COR-L47 (cell line): ENCODE data around the gene MAP7.
"Not testable (repeated sequence)": the region's sequence is repeated elsewhere in the genome, so short reads cannot be mapped to it uniquely, and the experiment has no call there.

Experiments
- DNase-seq: peaks from one replicate; lab custom pipeline; 2025; lab: John Stamatoyannopoulos, UW

Gene MAP7

DNA sequence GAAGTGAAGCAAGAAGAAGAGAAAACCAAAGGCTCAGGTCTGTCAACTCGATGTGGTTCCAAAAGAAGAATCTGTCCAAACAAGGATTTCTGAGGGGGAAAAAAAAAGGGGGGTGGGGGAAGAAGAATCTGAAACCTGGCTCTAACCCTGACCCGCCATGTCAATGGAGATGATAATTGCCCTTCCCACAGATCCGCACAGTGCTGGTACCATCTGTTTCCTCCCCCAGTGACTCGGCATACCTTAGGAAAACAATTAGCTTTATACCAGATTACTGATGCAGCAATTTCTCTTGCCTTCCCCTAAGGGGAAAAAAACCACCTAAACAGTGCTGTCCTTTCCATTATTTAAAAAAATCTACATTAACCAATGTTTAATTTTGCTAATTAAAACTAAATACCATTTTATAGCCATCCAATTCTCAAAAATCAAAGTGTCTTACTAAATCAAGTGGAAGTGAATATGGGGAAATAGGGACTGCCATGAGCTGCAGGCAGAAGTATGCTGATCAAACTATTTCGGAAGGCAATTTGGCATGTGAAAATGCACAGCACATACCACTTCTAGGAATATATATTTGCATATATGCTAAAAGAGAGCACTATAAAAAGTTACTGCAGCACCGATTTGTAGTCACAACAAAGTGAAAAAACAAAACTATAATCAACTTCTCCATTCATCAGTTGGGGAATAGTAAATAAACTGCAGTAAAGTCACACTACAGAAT is 46.8 kb downstream of the MAP7 start:
- DNase-seq: no peak

DNA sequence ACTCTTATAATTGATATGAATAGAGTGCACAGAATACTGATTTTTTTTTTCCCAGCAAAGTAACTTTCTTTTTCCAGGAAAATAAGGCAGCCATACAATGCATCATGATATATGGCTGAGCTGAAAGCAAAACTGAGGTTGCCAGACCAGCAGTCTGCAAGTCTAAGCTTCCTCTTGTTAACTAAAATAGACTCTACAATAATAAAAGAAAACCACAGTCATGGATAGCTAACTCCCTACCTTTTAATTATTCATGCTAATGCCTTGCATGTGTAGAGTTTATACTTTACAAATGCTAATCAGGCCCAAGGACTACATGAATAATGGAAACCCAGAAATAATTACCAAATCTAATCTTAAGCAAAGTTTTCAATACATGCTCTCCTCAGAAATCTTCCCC is 47.4 kb downstream of the MAP7 start:
- no peak for DNase-seq

DNA sequence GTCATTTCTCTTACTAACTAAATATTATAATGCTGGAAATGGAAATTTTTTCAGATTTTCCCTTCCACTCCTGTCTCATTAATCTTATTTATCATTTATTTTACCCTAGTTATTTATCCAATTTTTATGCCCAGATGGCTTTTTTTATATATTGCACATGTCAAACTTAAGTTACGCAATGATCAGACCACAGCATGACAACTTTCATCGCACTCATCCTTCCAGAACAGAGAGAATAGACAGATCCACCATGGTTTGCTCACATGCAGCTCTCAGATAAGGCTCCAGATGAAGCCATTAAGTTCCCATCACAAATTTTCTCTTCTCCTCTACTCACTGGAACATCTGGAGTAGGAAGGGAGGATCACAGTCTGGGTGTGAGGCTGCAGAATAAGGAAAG is 48.7 kb downstream of the MAP7 start:
- DNase-seq: no peak

DNA sequence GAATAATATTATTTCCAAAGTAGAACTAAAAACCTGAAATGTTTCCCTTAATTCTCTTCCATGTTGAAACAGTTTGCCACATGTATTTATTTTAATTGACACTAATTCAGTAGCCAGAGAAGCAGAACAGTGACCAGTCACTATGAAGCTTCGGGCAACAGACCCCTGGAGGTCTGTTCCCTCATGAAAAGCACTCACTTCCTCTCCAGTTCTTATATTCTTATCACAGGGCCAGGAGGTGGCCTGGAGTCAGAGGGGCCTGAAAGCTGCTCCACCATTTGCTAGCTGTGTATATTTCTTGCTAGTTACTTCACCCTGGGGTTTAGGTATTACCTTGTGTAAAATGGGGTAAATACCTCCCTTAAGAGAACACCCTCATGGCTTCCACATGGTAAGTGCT is 49.1 kb downstream of the MAP7 start:
- DNase-seq: no peak

DNA sequence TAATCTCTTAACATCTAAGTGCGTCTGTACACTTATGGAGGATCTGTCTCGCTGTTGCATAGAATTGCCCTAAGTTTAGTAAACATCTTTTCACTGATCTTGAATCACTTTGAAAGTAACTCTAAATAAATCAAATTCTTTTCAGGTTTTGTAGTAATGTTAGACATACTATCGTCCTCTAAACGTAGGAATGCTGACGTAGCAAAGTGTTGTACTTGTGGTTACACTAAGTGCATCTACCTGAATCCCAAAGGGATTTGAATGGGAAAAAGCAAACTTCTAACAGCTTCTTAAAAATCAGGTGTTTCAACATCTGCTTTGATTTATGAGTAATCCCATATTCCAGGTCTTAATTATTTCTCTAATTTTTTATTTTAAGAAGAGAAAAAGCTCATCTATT is 49.8 kb downstream of the MAP7 start:
- no peak for DNase-seq

DNA sequence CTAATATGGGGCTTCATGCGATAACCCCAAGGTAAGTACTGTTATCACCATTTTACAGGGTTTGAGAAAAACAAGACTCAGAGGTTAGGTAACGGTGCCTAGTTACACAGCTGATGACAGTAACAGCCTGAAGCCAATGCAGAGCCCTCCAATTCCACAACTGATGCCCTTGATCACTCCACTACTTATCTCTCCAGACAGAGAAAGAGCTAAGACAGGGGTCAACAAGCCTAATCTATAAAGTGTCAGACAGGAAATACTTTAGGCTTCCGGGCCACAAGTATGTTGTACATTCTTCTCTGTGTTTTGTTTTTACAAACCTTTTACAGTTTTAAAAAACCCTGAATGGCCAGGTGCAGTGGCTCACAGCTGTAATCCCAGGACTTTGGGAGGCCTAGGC is 50.9 kb downstream of the MAP7 start:
- DNase-seq: no peak

DNA sequence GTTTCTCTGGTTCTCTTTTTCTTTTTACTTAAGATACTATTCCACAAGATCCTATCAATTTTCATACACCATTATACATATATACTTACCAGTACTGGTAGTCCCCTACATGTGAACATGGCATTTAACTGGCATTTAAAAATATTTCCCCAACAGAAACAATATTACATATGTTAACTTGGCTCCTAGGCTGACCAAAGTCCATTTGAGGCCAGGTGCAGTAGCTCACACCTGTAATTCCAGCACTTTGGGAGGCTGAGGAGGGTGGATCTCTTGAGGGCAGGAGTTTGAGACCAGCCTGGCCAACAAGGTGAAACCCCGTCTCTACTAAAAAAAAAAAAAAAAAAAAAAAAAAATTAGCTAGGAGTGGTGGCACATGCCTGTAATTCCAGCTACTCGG is 53.8 kb downstream of the MAP7 start:
- not testable (repeated sequence) for DNase-seq

DNA sequence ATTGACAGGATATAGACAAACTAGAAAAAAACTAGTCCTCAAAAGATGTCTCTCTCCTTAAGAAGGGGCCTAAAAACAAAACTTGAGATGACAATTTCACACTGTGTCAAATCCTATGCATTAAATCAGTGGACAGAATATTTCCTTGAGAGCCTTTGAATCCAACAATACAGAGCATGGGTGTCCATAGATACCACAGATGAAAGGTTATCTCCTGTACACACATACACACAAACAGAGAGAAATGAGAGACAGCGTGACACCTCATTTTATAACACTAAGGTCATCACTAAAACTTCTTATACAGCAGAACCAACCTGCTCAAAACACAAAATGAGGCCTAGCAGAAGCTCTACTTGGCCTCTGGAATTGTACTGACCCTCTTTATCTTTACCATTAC is 55.5 kb downstream of the MAP7 start:
- DNase-seq: no peak

DNA sequence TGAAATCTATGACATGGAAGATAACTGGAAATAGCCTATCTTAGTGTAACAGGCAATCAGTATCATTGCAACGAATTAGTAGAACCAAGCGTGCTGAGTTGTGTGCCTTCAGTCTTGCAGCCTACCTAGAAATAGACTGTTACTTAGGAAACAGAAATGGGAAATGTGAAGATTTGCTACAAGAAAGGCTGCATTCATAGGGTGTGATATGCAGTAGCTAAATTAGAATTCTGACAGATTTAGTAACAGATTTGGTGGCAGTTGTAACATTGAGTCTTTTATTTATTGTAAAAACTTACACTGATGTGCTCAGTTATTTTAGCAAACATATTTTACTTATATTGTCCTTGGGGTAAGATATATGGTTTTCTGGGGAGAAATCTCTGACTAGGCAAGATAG is 56.2 kb downstream of the MAP7 start:
- DNase-seq: no peak

DNA sequence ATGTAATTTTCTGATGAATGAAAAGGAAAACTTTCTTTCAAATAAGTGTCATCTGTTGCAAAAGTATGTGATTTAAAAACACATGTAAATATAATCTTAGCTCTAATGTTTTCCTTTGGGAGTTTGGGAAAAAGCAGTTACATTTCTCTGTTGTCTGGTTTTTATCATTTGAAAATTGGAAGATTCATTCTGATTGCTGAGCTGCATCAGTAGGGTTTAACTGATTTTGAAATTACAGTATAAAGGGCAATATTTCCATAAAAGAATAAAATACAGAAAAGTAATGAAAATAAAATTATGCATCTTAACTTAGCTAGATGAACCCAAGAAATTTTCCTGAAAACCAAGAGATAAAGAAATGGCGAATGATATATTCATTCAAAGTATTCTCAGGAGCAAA is 57.8 kb downstream of the MAP7 start:
- no peak for DNase-seq

DNA sequence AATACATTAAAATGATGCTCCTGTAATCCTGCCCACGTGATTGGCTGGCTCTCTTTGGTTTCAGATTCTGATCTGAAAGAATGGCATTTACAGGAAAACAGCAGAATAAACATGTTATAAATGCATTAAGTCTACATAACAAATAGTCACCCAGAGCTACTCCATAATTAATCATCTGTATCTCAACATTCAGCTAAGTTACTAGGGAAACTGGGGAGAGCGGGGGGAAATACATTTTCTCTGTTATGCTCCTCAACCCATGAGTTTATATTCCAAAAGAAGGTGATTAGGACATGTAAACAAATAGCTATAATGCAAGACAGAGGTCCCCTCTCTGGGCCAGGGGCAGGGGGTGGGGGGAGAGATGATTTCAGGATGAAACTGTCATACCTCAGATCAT is 58.5 kb downstream of the MAP7 start:
- no peak for DNase-seq

DNA sequence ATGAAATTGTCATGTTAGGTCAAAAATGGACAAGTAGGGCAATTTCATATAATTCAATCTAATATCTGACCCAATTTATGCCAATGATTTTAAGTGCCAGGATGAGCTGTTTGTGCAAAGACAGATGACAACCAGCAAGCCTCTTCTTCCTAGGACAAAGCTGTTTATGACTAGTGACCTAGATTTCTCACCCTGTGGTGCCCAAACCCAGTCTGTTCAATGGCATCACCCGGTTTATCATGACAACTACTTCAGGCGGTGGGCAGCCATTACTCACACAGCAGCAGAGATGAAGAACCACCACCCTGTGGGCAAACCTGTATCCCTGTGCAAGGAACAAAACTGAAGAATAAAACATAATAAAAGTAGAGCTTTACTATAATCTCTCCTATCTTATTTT is 59.0 kb downstream of the MAP7 start:
- DNase-seq: no peak

DNA sequence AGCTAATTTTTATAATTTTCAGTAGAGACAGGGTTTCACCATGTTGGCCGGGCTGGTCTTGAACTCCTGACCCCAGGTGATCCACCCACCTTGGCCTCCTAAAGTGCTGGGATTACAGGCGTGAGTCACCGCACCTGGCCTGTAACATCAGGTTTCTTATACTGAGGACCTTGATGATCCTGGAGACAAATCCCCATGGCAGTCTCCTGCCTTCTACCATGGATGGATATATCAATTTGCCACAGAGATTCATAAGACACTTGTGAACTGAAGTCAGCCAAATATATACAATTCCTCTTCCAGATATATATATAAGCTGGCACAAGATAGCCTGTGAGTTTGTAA is 60.6 kb downstream of the MAP7 start:
- DNase-seq: not testable (repeated sequence)

DNA sequence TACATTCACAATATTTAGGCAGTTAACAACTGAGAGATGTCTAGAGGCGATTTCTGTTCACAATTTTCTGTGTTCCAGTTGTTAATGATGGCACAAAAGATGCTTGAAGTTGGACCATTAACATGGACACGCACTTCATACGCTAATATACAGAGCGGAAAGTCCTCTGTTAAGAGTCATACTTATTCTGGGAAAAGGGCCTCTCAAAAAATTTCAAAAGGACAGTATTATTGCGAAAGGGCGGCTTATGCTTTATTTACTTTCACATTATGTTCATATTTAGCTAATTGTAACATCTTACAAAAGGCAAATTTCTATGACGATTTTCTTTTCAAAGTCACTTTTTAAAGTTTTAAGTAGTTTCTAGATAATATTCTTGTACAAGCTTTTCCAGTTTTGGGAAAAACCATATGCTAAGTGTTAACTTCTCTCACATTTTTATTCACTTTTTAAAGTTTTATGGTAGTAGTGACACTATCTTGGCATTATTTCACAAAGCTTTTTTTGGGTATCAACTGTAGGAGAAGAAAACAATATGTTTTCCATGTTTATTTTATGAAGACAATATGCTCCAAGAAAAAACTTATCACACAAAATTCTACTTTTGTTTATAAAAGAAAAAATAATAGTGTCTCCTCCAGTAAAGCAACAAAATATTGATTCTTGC is 62.3 kb downstream of the MAP7 start:
- DNase-seq: no peak

DNA sequence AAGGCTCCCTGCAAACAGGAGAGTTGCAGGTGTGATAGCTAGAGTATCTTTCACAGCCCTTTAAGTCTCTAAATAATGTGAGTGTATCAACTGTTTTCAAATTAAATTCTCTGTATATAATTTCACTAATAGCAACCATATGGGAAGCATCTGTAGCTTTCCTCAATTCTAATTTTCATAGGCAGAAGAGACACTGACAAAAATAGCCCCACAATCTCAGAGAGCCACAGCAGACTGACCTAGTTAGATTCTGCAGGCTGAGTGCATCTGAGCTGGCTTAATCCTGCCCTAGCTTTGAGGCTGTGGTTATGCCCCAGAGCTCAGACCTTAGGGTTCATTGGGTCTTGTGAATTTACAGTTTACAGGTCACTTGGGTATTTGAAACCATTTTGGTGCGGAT is 63.9 kb downstream of the MAP7 start:
- no peak for DNase-seq

DNA sequence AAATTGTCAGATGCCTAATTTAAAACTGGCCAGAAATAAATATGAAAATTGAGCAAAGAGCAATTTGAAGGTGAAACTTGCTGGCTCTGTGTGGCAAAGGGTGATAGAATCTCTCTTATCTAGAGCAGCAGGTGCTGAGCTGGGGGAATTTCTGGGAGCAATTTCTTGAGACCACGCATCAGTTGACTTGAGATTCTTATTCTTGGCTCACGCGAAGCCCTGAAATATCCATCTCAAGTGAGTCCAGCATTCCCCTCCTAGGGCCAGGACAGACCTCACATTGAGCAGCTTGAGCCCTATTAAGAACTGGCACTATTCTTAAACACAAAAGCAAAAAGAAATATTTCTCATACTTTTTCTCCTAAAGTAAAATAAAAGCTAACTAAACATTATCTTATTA is 66.3 kb downstream of the MAP7 start:
- no peak for DNase-seq

DNA sequence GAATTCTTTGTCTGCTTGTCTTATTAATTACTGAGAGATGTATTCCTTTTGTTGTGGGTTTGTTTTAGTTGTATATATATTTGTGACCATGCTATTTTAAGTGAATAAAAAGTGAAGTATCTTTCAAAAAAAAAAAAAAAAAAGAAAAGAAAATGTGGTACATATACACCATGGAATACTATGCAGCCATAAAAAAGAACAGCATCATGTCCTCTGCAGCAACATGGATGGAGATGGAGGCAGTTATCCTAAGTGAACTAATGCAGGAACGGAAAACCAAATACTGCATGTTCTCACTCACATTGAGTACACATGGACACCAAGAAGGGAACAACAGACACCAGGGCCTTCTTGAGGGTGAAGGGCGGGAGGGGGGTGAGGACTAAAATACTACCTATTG is 67.2 kb downstream of the MAP7 start:
- not testable (repeated sequence) for DNase-seq

DNA sequence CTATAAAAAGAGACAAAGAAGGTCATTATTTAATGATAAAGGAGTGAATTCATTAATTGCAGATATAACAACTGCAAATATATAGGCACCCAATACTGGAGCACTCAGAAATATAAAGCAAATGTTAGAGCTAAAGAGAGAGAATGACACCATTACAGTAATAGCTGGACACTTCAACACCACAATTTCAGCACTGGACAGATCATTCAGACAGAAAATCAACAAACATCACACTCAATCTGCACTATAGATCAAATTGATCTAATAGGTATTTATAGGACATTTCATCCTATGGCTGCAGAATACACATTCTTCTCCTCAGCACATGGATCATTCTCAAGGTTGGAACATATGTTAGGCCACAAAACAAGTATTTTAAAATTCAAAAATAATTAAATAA is 72.7 kb downstream of the MAP7 start:
- no peak for DNase-seq

DNA sequence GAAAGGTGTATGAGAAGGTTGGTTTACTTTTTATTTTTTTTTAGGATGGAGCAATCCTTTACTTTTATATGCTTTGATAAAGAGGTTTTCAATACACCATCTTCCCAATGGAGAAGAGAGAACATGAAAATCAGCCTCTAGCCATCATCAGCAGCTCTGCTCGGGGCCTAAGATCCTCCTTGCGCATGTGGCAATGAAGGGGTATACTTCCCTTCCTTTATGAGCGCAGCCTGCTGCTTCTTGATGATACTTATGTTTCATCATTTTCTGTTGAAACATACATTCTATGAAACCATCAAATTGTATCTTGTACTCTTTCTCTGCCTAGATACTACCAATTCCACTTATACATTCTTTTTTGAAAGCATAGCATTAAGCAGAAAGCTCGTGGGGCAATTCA is 74.5 kb downstream of the MAP7 start:
- no peak for DNase-seq

DNA sequence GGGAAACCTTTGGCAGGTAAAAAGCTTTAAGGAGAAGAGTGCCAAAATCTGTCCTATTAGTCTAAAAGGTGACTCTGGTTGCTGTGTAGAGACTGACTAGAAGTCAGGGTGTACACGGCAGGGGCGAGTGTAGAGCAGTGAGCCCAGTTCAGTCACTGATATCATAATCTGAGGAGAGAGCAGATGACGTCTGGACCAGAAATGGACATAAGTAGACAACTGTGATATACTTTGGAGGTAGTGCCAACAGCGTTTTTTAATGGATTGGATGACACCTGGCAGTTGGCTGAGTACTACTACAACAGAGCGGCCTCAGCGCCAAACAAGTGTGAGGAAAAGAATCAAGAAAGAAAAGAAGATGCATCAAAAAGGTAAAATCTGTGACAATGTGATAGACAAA is 76.0 kb downstream of the MAP7 start:
- no peak for DNase-seq

DNA sequence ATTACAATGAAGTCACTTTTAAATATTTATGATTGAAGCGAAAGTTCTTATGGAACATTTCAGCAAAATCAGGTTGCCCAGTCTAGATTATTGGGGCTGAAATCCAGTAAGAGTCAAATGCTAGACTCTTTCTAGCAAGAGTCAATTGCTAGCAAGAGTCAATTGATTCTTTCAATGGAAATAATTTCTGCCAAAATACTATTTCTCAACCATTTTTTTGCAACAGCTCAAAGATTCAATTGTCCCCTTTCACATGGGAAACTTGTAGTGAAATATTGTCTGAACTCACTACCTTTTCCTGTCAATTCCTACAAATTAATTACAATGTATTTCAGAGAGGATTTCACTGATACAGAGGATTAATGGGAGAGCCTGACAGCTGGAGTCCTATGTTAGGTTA is 78.3 kb downstream of the MAP7 start:
- no peak for DNase-seq

DNA sequence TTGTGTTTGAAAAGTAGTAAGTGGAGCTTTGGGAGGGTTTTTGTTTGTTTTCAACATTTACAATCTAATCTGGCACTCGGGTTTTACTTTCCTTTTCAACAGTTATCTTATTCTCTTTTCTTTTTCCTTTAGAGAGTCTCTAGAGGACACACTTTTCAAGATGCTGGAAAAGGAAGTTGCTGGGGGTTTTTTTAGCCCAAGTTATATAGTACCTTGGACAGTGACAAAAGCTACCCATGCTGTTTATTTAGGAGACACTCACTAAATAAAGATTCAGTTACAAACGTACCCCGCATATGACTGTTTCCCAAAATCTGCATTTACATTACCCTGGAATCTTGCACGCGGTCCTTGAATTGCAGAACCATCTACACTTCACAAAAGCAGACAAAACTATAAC is 78.8 kb downstream of the MAP7 start:
- no peak for DNase-seq

DNA sequence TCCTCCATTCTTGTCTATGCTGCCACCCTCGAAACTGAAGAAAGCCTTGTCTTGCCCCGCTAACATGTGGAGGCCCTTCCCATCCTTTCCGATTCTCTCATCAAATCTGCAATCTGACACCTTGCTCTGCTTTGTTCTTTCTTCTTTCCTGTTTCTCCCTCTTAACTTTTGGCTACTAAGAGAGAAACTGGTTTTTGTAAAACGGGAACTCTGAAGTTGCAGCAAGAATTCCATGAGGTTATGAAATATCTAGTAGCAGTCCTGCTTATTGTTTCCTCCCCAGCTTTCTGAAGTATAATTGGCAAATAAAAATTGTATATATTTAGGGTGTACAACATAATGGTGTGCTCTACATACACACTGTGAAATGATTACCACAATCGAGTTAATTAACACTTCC is 80.2 kb downstream of the MAP7 start:
- DNase-seq: no peak

DNA sequence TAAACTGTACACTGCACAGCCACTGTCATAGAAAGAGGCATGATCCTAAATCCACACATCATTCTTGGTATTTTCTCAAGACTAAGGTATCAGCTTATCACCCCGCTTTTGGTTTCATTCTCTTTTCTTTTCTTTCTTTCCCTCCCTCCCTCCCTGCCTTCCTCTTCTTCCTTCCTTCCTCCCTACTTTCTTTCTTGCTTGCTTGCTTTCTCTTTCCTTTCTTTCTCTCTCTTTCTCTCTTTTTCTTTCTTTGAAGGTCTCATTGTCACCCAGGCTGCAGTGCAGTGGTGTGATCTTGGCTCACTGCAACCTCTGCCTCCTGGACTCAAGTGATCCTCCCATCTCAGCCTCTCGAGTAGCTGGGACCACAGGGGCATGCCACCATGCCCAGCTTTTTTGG is 81.1 kb downstream of the MAP7 start:
- no peak for DNase-seq
